Bronchial epithelial cell (primary cell): Measurements from ENCODE around the gene PABPC3. TPM values are rescaled to one million over a fixed set of nuclear protein-coding genes. Genes with fewer than 3 reads are reported as not detected.

Experiments used
- DNase-seq: peaks from one replicate; pipeline ENCODE4 v3.0.0-alpha.2; 2010; ENCODE audit warnings: low read depth
- FAIRE-seq: peaks from 2 replicates; lab custom pipeline; 2011; peaks lifted over from hg19 to GRCh38; lab: Jason Lieb, UNC
- H3K27me3 ChIP-seq: 2 replicates; pipeline ENCODE4 v1.5.1; 2011; ENCODE audit warnings: low read length; ENCODE audit not compliant: control insufficient read depth, insufficient read depth
- H3K36me3 ChIP-seq: 2 replicates; pipeline ENCODE4 v1.5.1; 2011; ENCODE audit warnings: low read length; ENCODE audit not compliant: control insufficient read depth, insufficient read depth
- H3K4me3 ChIP-seq: 2 replicates; pipeline ENCODE4 v1.5.1; 2011; ENCODE audit warnings: mild to moderate bottlenecking, low read depth, low read length, control low read depth
- total RNA-seq: library from RNA; depleted of rRNA; stranded (reverse); fragments of >200 nt; gene quantifications from 2 replicates; pipeline ENCODE4 v1.2.1, GENCODE V29; 2014
- TF ChIP-seq, protein P1 (sequence below): IDR thresholded peaks from 2 replicates; pipeline ENCODE4 v1.5.1; 2011; ENCODE audit warnings: mild to moderate bottlenecking, moderate library complexity, low read length, control low read depth, inconsistent platforms; ENCODE audit not compliant: insufficient read depth, severe bottlenecking

Gene PABPC3
- total RNA-seq, 1 donor from 2014 or later: under 0.01 TPM

DNA sequence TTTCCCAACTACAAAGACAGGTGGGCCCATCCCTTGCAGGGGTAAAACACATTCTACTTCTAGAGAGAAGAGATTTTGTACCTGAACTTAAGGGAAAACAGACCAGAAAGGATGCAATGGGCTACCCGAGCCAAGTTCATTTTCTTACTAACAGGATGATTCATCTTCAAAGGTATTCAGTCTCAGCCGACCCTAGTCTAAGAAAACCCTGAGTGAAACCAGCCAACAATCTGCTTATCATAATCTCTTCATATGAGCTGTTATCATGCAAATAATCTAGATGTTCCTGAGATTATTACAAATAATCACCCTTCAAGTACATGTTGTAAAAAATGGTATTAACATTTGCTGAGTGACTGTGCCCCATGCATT, 15.6 kb downstream of the PABPC3 start:
- peak; percentile 41 for DNase-seq
- TF ChIP-seq, protein P1, sequence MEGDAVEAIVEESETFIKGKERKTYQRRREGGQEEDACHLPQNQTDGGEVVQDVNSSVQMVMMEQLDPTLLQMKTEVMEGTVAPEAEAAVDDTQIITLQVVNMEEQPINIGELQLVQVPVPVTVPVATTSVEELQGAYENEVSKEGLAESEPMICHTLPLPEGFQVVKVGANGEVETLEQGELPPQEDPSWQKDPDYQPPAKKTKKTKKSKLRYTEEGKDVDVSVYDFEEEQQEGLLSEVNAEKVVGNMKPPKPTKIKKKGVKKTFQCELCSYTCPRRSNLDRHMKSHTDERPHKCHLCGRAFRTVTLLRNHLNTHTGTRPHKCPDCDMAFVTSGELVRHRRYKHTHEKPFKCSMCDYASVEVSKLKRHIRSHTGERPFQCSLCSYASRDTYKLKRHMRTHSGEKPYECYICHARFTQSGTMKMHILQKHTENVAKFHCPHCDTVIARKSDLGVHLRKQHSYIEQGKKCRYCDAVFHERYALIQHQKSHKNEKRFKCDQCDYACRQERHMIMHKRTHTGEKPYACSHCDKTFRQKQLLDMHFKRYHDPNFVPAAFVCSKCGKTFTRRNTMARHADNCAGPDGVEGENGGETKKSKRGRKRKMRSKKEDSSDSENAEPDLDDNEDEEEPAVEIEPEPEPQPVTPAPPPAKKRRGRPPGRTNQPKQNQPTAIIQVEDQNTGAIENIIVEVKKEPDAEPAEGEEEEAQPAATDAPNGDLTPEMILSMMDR: no peak

DNA sequence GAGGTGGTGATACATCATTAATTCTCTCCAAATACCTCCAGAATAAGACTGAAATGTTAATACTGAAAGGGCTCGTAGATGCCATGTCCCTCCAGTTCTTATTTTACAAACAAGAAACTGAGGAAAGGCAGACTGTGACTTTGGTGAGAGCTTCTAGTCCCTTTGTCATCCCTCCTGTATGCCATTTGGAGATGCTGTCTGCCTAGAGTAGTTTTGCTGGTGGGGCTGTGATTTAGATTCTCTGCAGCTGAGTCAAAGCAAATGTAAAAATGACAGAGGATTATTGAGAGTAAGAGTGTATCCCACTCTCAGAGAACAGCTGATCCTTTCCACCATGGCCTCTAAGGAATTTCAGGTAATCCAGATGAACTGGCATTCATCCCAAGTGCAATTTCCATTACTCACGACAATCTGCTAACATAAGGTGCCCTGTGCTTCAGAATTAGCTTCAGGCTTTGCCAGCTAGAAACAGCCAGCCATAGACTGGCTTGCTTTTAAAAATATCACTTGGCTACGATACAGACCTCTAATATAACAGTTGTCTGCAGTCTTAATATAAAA, 16.8 kb downstream of the PABPC3 start:
- TF ChIP-seq, protein P1: no peak
- DNase-seq (no peak), FAIRE-seq (no peak)
- no peaks in the 10 kb centered on the region for H3K36me3 ChIP-seq
- H3K27me3 ChIP-seq: peaks cover 7% of the 10 kb centered on the region
- H3K4me3 ChIP-seq: no peak overlapping the region

More for the DNA sequence above, 15.6 kb downstream of the PABPC3 start:
- peaks cover 4% of the 10 kb centered on the region for H3K27me3 ChIP-seq
- no peak overlapping the region for H3K4me3 ChIP-seq
- FAIRE-seq: no peak
- no peaks in the 10 kb centered on the region for H3K36me3 ChIP-seq

DNA sequence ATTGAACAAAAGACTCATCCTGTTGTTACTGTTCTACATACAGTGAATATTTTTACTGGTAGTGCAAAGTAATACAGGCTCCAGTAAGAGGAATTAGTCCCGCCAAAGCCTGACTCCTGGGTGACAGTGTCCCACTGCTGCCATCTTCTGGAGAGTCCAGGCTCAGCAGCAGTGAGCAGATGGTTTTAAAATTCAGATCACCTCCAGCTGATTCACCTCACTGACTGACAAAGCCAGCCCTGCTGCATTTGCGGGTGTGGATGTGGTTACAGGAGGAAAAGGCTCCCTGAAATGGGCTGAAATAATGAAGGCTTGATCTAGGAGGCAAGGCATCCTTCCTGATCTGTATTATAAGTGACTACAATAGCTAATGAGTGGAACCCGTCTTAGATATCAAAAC, 18.3 kb downstream of the PABPC3 start:
- no peaks in the 10 kb centered on the region for H3K36me3 ChIP-seq
- TF ChIP-seq, protein P1: peak; percentile 89
- FAIRE-seq (no peak), DNase-seq (peak; percentile 80)
- no peak overlapping the region for H3K4me3 ChIP-seq
- peaks cover 7% of the 10 kb centered on the region for H3K27me3 ChIP-seq

DNA sequence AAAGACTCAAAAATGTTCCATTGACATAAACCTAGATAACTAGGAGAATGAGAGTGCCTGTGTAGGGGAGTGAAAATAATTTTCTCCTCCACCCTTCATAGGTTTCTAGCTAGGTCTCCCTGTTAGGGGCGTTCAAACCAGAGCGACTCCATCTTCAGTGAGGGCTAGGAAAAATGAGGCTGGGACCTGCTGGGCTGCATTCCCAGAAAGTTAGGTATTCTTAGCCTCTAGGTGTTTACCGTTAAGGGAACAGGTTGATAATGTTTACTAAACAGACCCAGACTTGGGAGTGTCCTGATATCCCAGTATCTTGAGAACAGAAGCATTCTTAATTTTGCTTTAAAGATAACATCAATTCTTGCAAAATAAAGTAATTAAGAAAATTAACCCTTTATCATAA, 20.1 kb downstream of the PABPC3 start:
- Histone ChIP-seq H3K36me3 (no peaks in the 10 kb centered on the region), H3K4me3 (no peak overlapping the region), H3K27me3 (peaks cover 7% of the 10 kb centered on the region)
- DNase-seq: no peak
- TF ChIP-seq, protein P1: no peak
- no peak for FAIRE-seq

DNA sequence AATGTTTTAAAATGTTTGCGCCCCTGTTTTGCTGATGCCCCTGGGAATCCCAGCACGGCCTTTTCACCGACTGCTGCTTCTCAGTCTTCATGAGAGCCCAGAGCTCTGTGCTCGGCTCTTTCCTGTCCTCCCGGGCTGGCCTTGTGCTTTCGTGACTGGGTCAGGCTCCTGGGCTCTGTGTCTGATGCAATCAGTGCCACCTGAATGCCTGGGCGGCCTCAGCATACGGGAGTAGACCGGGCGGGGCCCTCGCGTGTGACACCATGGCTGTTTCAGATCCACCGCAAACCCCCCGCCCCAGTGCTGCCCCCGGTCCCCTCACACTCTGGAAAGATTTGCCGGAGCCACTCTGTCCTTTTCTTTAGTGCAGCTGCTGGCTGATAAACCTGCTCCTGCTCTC, 21.4 kb downstream of the PABPC3 start:
- DNase-seq (no peak), FAIRE-seq (no peak)
- peaks cover 7% of the 10 kb centered on the region for H3K27me3 ChIP-seq
- TF ChIP-seq, protein P1: no peak
- H3K4me3 ChIP-seq: no peak overlapping the region
- H3K36me3 ChIP-seq: no peaks in the 10 kb centered on the region

DNA sequence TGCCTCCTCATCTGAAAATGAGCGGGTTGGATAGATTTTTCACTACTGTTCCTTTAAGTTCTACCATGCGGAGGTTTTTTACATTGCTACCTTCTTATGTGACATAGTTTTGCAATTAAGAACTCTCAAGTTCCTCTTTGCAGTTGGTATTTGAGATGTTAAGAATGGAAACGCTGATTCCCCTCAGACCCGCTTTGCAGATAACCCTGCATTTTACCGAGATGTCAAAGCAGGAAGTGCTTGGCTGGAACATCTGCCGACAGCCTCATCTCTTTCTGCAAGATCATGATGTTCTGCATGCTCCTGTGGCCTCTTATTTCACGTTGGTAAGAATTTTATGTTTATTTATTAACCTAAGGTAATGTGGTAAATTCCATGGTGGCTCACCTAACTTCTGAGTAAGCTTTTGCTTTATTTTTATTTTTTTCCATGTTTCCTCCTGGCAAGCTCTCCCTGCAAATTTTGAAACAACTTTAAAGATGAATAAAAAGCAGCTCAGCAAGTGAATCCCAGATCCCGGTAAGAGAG, 22.5 kb downstream of the PABPC3 start:
- H3K27me3 ChIP-seq: peaks cover 5% of the 10 kb centered on the region
- no peaks in the 10 kb centered on the region for H3K36me3 ChIP-seq
- TF ChIP-seq, protein P1: no peak
- DNase-seq: no peak
- FAIRE-seq: no peak
- no peak overlapping the region for H3K4me3 ChIP-seq
